Fibroblast of lung (primary cell): ENCODE results near the gene SLC4A9. TPM values are rescaled to one million over a fixed set of nuclear protein-coding genes. Genes with fewer than 3 reads are reported as not detected.

ENCODE experiments used
- DNase-seq, 2 donors: peaks; one replicate each; pipeline versions ENCODE4 v3.0.0 to v3.0.0-alpha.2; 2010; ENCODE audit warnings: low read depth in 2 of 2
- H2AFZ ChIP-seq: 2 replicates; pipeline ENCODE4 v1.5.1; 2012; ENCODE audit warnings: low read length, control low read depth, inconsistent platforms
- H3K27ac ChIP-seq: 2 replicates; pipeline ENCODE4 v1.5.1; 2011; ENCODE audit warnings: low read length, control low read depth; ENCODE audit not compliant: insufficient read depth
- H3K27me3 ChIP-seq: 2 replicates; pipeline ENCODE4 v1.5.1; 2011; ENCODE audit warnings: mild to moderate bottlenecking, low read length; ENCODE audit not compliant: control insufficient read depth, insufficient read depth
- H3K36me3 ChIP-seq: 2 replicates; pipeline ENCODE4 v1.5.1; 2011; ENCODE audit warnings: low read length; ENCODE audit not compliant: control insufficient read depth, insufficient read depth
- H3K4me1 ChIP-seq: 2 replicates; pipeline ENCODE4 v1.5.1; 2011; ENCODE audit warnings: low read length; ENCODE audit not compliant: control insufficient read depth, insufficient read depth; ENCODE audit errors: extremely low read depth
- H3K4me2 ChIP-seq: 2 replicates; pipeline ENCODE4 v1.5.1; 2011; ENCODE audit warnings: low read length, control low read depth; ENCODE audit not compliant: insufficient read depth; ENCODE audit errors: extremely low read depth
- H3K4me3 ChIP-seq, 4 experiments: fragments of 200-600 bp in 1 of 4; sonication (generic) in 1 of 4; replicated peaks in 1 of 4; 2 replicates each; pipeline ENCODE4 v1.5.1; 2011 to 2016; ENCODE audit warnings: low read length in 4 of 4, low read depth in 3 of 4, mild to moderate bottlenecking in 3 of 4, control low read depth in 2 of 4, inconsistent platforms in 1 of 4, mixed read lengths in 1 of 4; ENCODE audit not compliant: insufficient read depth in 1 of 4; ENCODE audit errors: control extremely low read depth in 1 of 4
- H3K79me2 ChIP-seq: 2 replicates; pipeline ENCODE4 v1.5.1; 2012; ENCODE audit warnings: mild to moderate bottlenecking, low read length, inconsistent platforms; ENCODE audit not compliant: control insufficient read depth, insufficient read depth
- H3K9ac ChIP-seq: 2 replicates; pipeline ENCODE4 v1.5.1; 2011; ENCODE audit warnings: mild to moderate bottlenecking, low read length, control low read depth; ENCODE audit not compliant: insufficient read depth
- H3K9me3 ChIP-seq: 2 replicates; pipeline ENCODE4 v1.5.1; 2012; ENCODE audit warnings: low read depth, low read length; ENCODE audit not compliant: control insufficient read depth, insufficient read depth
- H4K20me1 ChIP-seq: 2 replicates; pipeline ENCODE4 v1.5.1; 2011; ENCODE audit warnings: low read length; ENCODE audit not compliant: control insufficient read depth, insufficient read depth; ENCODE audit errors: extremely low read depth
- EZH2 ChIP-seq: IDR thresholded peaks from 2 replicates; pipeline ENCODE4 v1.5.1; 2012; ENCODE audit warnings: low read length, control low read depth, mild to moderate bottlenecking; ENCODE audit errors: missing control alignments
- polyA plus RNA-seq, 2 donors: library from polyadenylated mRNA; depleted of rRNA in 1 of 2; stranded (reverse) in 1 of 2; unstranded in 1 of 2; fragments of >200 nt; gene quantifications; 2 replicates each; pipeline ENCODE4 v1.2.1, GENCODE V29; 2011 to 2012; ENCODE audit warnings: missing spikeins in 1 of 2
- total RNA-seq: library from RNA; depleted of rRNA; stranded (reverse); fragments of >200 nt; gene quantifications from 2 replicates; pipeline ENCODE4 v1.2.1, GENCODE V29; 2014
- TF ChIP-seq, protein P1 (sequence below), 2 donors: IDR thresholded peaks in 1 of 2; conservative IDR thresholded peaks in 1 of 2; 1 replicate in 1 of 2; 2 replicates in 1 of 2; pipeline ENCODE4 v1.5.1; 2011 to 2012; ENCODE audit warnings: low read length in 2 of 2, control low read depth in 1 of 2, inconsistent platforms in 1 of 2, low read depth in 1 of 2, mild to moderate bottlenecking in 1 of 2

Gene SLC4A9
- total and polyA plus RNA-seq, 2 donors (not counting 1 experiment from before 2014, with no cell fraction given) = not detected

DNA sequence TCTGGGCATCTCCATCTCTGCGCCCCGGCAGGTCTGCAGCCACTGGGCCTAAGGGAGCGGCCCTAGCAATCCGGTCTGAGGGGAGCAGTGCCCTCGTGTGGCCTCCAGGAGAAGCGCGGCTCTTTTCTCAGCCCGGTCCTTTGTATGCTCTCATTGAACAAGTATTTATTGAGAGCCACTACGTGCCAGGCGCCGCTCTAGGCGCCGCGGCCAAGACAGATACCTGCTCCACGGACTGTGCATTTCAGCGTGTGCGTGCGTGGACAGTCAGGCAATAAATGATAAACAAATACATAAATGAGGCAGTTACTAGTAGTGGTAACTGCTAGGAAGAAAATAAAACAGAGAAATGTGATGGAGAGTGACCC is 2.3 kb upstream of the SLC4A9 start:
- H4K20me1 ChIP-seq = no peaks in the 10 kb centered on the region
- no peaks in the 10 kb centered on the region for H3K27me3 ChIP-seq
- H3K79me2 ChIP-seq = no peaks in the 10 kb centered on the region
- H3K4me1 ChIP-seq = peaks cover 5% of the 10 kb centered on the region
- no peak overlapping the region for H3K9ac ChIP-seq
- no peak overlapping the region for H3K27ac ChIP-seq
- peak overlapping the region in 3 of 4 experiments; percentile 26 to 32 (median 26) for H3K4me3 ChIP-seq
- peak overlapping the region; percentile 88 for H3K4me2 ChIP-seq
- DNase-seq = peak; percentile 79 to 83
- peak overlapping the region; percentile 83 for H2AFZ ChIP-seq
- no peak for TF ChIP-seq EZH2
- TF ChIP-seq, protein P1, sequence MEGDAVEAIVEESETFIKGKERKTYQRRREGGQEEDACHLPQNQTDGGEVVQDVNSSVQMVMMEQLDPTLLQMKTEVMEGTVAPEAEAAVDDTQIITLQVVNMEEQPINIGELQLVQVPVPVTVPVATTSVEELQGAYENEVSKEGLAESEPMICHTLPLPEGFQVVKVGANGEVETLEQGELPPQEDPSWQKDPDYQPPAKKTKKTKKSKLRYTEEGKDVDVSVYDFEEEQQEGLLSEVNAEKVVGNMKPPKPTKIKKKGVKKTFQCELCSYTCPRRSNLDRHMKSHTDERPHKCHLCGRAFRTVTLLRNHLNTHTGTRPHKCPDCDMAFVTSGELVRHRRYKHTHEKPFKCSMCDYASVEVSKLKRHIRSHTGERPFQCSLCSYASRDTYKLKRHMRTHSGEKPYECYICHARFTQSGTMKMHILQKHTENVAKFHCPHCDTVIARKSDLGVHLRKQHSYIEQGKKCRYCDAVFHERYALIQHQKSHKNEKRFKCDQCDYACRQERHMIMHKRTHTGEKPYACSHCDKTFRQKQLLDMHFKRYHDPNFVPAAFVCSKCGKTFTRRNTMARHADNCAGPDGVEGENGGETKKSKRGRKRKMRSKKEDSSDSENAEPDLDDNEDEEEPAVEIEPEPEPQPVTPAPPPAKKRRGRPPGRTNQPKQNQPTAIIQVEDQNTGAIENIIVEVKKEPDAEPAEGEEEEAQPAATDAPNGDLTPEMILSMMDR (conservative IDR thresholded peaks at IDR 0.05 in 1 of 2, IDR thresholded peaks at IDR 0.05 in 1 of 2; ENCODE audit: low read depth in 1 of 2, low read length in 2 of 2) = peak; percentile 93 to 96
- H3K9me3 ChIP-seq = no peaks in the 10 kb centered on the region
- H3K36me3 ChIP-seq = no peaks in the 10 kb centered on the region

DNA sequence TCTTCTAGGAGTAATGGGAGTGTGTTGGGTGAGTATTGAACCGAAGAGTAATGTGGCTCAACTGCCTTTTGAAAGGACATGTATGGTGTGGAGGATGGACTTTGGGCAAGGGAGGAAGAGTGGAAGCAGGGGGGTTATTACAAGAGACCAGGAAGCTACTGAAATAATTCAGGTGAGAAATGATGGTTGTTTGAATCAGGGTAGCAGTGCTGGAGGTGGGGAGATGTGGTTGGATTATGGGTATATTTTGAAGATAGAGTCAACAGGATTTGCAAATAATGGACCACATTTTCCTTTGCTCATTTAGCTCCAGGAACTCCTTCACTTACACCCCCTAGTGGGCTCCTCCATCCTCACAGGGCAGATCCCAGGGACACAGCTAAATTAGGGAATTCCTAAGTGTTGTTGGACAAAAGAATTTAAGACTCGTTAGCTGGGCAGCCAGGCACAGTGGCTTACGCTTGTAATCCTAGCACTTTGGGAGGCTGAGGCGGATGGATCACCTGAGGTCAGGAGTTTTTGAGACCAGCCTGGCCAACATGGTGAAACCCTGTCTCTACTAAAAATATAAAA is 1.2 kb upstream of the SLC4A9 start:
- Histone ChIP-seq H3K27me3 (no peaks in the 10 kb centered on the region), H3K27ac (no peak overlapping the region), H3K79me2 (no peaks in the 10 kb centered on the region), H3K4me3 (no peak overlapping the region), H3K9me3 (no peaks in the 10 kb centered on the region), H3K9ac (no peak overlapping the region), H4K20me1 (no peaks in the 10 kb centered on the region), H3K4me2 (no peak overlapping the region), H3K36me3 (no peaks in the 10 kb centered on the region), H3K4me1 (peaks cover 5% of the 10 kb centered on the region), H2AFZ (no peak overlapping the region)
- TF ChIP-seq, protein P1 (conservative IDR thresholded peaks at IDR 0.05 in 1 of 2, IDR thresholded peaks at IDR 0.05 in 1 of 2; ENCODE audit: low read depth in 1 of 2, low read length in 2 of 2) = peak; percentile 56 to 67
- TF ChIP-seq EZH2 = no peak
- peak; percentile 41 to 42 for DNase-seq

DNA sequence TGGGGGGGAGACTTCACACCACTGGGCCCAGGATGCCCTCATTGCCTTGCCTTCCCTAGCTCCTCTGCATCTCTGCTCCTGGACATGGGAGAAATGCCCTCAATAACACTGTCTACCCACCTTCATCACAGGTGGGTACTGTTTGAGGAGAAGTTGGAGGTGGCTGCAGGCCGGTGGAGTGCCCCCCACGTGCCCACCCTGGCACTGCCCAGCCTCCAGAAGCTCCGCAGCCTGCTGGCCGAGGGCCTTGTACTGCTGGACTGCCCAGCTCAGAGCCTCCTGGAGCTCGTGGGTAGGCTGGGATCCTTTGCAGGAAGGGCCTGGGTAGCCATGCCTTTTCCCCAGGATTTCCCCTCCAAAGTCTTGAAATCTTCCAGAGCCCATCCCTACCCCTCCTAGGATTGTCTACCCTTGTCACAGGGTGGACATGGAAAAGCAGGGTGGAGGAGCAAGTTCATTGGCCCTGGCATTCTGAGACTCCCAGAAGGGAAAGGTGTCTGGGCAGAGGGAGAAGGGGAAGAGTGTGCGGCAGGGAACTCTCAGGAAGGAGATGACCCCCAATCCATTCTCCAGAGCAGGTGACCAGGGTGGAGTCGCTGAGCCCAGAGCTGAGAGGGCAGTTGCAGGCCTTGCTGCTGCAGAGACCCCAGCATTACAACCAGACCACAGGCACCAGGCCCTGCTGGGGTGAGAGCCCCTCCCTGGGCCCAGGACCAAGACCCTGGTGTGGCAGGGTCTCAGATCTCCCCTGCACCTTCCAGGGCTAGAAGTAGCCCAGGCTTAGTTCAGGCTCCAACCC is 886 bp downstream of the SLC4A9 start:
- Histone ChIP-seq H2AFZ (no peak overlapping the region), H3K4me3 (no peak overlapping the region), H3K4me2 (no peak overlapping the region), H3K79me2 (no peaks in the 10 kb centered on the region), H3K4me1 (peaks cover 5% of the 10 kb centered on the region), H3K9me3 (no peaks in the 10 kb centered on the region), H4K20me1 (no peaks in the 10 kb centered on the region), H3K27ac (no peak overlapping the region), H3K36me3 (no peaks in the 10 kb centered on the region), H3K9ac (no peak overlapping the region), H3K27me3 (peaks cover 7% of the 10 kb centered on the region)
- TF ChIP-seq, protein P1 (conservative IDR thresholded peaks at IDR 0.05 in 1 of 2, IDR thresholded peaks at IDR 0.05 in 1 of 2; ENCODE audit: low read depth in 1 of 2, low read length in 2 of 2) = no peak
- TF ChIP-seq EZH2 = no peak
- DNase-seq = no peak
